GM18870 (cell line): ENCODE measurements around the gene CTBS.
A peak's percentile ranks its signal among the peaks of the same experiment; 100 is the strongest.

ENCODE experiments used
- ATAC-seq: cut with Tn5 transposase; IDR thresholded peaks from one replicate; pipeline ENCODE4 v1.9.1; 2021; ENCODE audit warnings: moderate library complexity; ENCODE audit not compliant: unreplicated experiment

The CTBS gene

GRCh38 chr1:84587099-84587498, 12.9 kb upstream of the CTBS start:
- no peak for ATAC-seq

- ATAC-seq: no peak
Measured at GRCh38 chr1:84585803-84586202, 11.6 kb upstream of the CTBS start.

- no peak for ATAC-seq
Measured at GRCh38 chr1:84584126-84584525, 9.9 kb upstream of the CTBS start.

GRCh38 chr1:84583648-84584047, 9.4 kb upstream of the CTBS start:
- ATAC-seq: no peak

- no peak for ATAC-seq
Measured at GRCh38 chr1:84582802-84583587, 8.8 kb upstream of the CTBS start.

- no peak for ATAC-seq
Measured at GRCh38 chr1:84581648-84582047, 7.4 kb upstream of the CTBS start.

GRCh38 chr1:84574936-84575335, 696 bp upstream of the CTBS start:
- ATAC-seq: no peak

- ATAC-seq: no peak
Measured at GRCh38 chr1:84573481-84573966, 716 bp downstream of the CTBS start.

- ATAC-seq: no peak
Measured at GRCh38 chr1:84571150-84571535, 3.1 kb downstream of the CTBS start.

- no peak for ATAC-seq
Measured at GRCh38 chr1:84570436-84571149, 3.6 kb downstream of the CTBS start.

GRCh38 chr1:84569216-84569615, 5.0 kb downstream of the CTBS start:
- ATAC-seq: no peak

GRCh38 chr1:84550826-84551225, 23.4 kb downstream of the CTBS start:
- no peak for ATAC-seq

GRCh38 chr1:84541679-84542078, 32.6 kb downstream of the CTBS start:
- ATAC-seq: no peak

- no peak for ATAC-seq
Measured at GRCh38 chr1:84540759-84541158, 33.5 kb downstream of the CTBS start.

- no peak for ATAC-seq
Measured at GRCh38 chr1:84539972-84540371, 34.3 kb downstream of the CTBS start.

GRCh38 chr1:84538599-84538998, 35.6 kb downstream of the CTBS start:
- peak; percentile 75 for ATAC-seq

GRCh38 chr1:84525779-84526178, 48.5 kb downstream of the CTBS start:
- no peak for ATAC-seq

GRCh38 chr1:84524590-84524989, 49.6 kb downstream of the CTBS start:
- no peak for ATAC-seq

GRCh38 chr1:84510668-84511067, 63.6 kb downstream of the CTBS start:
- no peak for ATAC-seq

GRCh38 chr1:84510165-84510564, 64.1 kb downstream of the CTBS start:
- no peak for ATAC-seq

GRCh38 chr1:84509029-84509428, 65.2 kb downstream of the CTBS start:
- ATAC-seq: no peak

GRCh38 chr1:84508510-84508909, 65.7 kb downstream of the CTBS start:
- no peak for ATAC-seq
